ENCODE measurements around the gene DNAH17. TPM values are rescaled to one million over a fixed set of nuclear protein-coding genes. Genes with fewer than 3 reads are reported as not detected.

The DNAH17 gene
- polyA plus RNA-seq, 3 donors = 0.01 to 0.51 (median 0.11) TPM

DNA sequence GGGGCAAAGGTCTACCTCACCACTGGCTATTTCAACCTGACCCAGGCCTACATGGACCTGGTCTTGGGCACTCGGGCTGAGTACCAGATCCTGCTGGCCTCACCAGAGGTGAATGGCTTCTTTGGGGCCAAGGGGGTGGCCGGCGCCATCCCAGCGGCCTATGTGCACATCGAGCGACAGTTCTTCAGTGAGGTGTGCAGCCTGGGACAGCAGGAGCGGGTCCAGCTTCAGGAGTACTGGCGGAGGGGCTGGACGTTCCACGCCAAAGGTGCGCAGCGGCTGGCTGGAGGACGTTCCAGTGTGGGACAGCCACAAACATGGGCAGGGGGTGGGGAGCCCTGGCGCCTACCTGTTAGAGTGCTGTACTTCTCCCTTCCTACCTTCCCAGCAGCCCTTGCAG lies 173.4 kb downstream of the DNAH17 start:
- H3K9ac ChIP-seq (ENCODE audit: insufficient read depth, low read length, poor library complexity, severe bottlenecking) = no peak overlapping the region
- TF ChIP-seq, protein P1, sequence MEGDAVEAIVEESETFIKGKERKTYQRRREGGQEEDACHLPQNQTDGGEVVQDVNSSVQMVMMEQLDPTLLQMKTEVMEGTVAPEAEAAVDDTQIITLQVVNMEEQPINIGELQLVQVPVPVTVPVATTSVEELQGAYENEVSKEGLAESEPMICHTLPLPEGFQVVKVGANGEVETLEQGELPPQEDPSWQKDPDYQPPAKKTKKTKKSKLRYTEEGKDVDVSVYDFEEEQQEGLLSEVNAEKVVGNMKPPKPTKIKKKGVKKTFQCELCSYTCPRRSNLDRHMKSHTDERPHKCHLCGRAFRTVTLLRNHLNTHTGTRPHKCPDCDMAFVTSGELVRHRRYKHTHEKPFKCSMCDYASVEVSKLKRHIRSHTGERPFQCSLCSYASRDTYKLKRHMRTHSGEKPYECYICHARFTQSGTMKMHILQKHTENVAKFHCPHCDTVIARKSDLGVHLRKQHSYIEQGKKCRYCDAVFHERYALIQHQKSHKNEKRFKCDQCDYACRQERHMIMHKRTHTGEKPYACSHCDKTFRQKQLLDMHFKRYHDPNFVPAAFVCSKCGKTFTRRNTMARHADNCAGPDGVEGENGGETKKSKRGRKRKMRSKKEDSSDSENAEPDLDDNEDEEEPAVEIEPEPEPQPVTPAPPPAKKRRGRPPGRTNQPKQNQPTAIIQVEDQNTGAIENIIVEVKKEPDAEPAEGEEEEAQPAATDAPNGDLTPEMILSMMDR (IDR thresholded peaks at IDR 0.05) = no peak
- peaks cover 69% of the 10 kb centered on the region for H3K79me2 ChIP-seq (ENCODE audit: insufficient read depth, low read length)
- Mint-ChIP-seq H3K4me1 (peaks cover 28% of the 10 kb centered on the region), H3K4me3 (no peak overlapping the region), H3K27me3 (ENCODE audit: low read depth in 3 of 3) (peaks cover 0 to 2% (median 0%) of the 10 kb centered on the region in 3 donors), H3K36me3 (peaks cover 90 to 95% of the 10 kb centered on the region in 2 donors), H3K9me3 (peaks cover 0 to 2% (median 0%) of the 10 kb centered on the region in 7 donors), H3K27ac (peak overlapping the region in 4 of 7 donors; percentile 23 to 80 (median 62))
- H3K27ac ChIP-seq (ENCODE audit: low read depth in 1 of 2, low read length in 2 of 2) = no peak overlapping the region
- 94% methylated on average over 11 of the region's 14 CpGs for WGBS (ENCODE audit: insufficient coverage)
- H3K9me3 ChIP-seq (replicated peaks in 1 of 2; ENCODE audit: control insufficient read depth in 1 of 2, insufficient read depth in 1 of 2, low read length in 2 of 2) = no peaks in the 10 kb centered on the region
- H3K4me2 ChIP-seq (replicated peaks; ENCODE audit: extremely low read depth, low read length, poor library complexity, severe bottlenecking) = no peak overlapping the region
- no peak overlapping the region for H2AFZ ChIP-seq (ENCODE audit: insufficient read depth, low read depth, low read length, poor library complexity, severe bottlenecking)
- peaks cover 4 to 6% of the 10 kb centered on the region in 2 donors for H3K4me1 ChIP-seq (ENCODE audit: control insufficient read depth in 1 of 2, insufficient read depth in 2 of 2, low read length in 2 of 2)
- no peak overlapping the region for H3K4me3 ChIP-seq (replicated peaks in 1 of 3; ENCODE audit: low read depth in 2 of 3, low read length in 3 of 3)
- no peaks in the 10 kb centered on the region for H3K27me3 ChIP-seq (ENCODE audit: control insufficient read depth in 2 of 2, insufficient read depth in 2 of 2, low read length in 2 of 2)
- intact Hi-C loops (cut with micrococcal nuclease) = no loop called here
- no peak for DNase-seq
- H3K36me3 ChIP-seq (replicated peaks in 1 of 2; ENCODE audit: control insufficient read depth in 1 of 2, insufficient read depth in 2 of 2, low read length in 2 of 2) = peaks cover 90 to 99% of the 10 kb centered on the region in 2 donors
- H4K20me1 ChIP-seq (ENCODE audit: insufficient read depth, low read length) = peaks cover 89% of the 10 kb centered on the region

DNA sequence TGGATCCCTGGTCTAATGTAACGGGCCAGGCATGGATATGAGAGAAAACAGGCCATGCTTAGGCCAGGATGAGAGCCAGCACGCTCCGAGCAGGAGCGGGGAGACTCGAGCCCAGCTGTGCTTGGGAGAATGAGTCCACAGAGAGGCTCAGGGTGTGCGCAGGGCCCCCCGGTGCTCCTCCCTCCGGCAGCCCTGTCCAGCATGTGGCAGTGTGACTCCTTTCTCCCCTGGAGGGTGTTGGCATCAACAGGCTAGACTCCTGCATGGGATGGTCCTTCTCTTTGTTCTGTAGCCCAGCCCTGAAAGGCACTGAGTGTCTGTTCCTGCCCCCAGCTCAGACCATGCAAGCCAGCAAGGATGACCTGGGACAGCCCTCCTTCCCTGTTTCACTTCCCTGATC lies 175.3 kb downstream of the DNAH17 start:
- peaks cover 68% of the 10 kb centered on the region for H3K79me2 ChIP-seq (ENCODE audit: insufficient read depth, low read length)
- DNase-seq = no peak
- WGBS (ENCODE audit: insufficient coverage) = 78% methylated on average over 4 of the region's 8 CpGs
- no peak overlapping the region for H2AFZ ChIP-seq (ENCODE audit: insufficient read depth, low read depth, low read length, poor library complexity, severe bottlenecking)
- H3K9me3 Mint-ChIP-seq = peaks cover 0 to 2% (median 0%) of the 10 kb centered on the region in 7 donors
- peaks cover 88 to 95% of the 10 kb centered on the region in 2 donors for H3K36me3 Mint-ChIP-seq
- H3K27ac ChIP-seq (ENCODE audit: low read depth in 1 of 2, low read length in 2 of 2) = peak overlapping the region in 1 of 2 donors; percentile 61
- TF ChIP-seq, protein P1 (IDR thresholded peaks at IDR 0.05) = no peak
- no peaks in the 10 kb centered on the region for H3K9me3 ChIP-seq (replicated peaks in 1 of 2; ENCODE audit: control insufficient read depth in 1 of 2, insufficient read depth in 1 of 2, low read length in 2 of 2)
- no peak overlapping the region for H3K4me3 Mint-ChIP-seq
- intact Hi-C loops (cut with micrococcal nuclease) = no loop called here
- H4K20me1 ChIP-seq (ENCODE audit: insufficient read depth, low read length) = peaks cover 89% of the 10 kb centered on the region
- H3K36me3 ChIP-seq (replicated peaks in 1 of 2; ENCODE audit: control insufficient read depth in 1 of 2, insufficient read depth in 2 of 2, low read length in 2 of 2) = peaks cover 91 to 99% of the 10 kb centered on the region in 2 donors
- H3K27ac Mint-ChIP-seq = peak overlapping the region; percentile 15 to 83 (median 43)
- H3K27me3 ChIP-seq (ENCODE audit: control insufficient read depth in 2 of 2, insufficient read depth in 2 of 2, low read length in 2 of 2) = no peaks in the 10 kb centered on the region
- H3K4me3 ChIP-seq (replicated peaks in 1 of 3; ENCODE audit: low read depth in 2 of 3, low read length in 3 of 3) = no peak overlapping the region
- H3K4me1 Mint-ChIP-seq = peaks cover 17% of the 10 kb centered on the region
- peaks cover 4 to 6% of the 10 kb centered on the region in 2 donors for H3K4me1 ChIP-seq (ENCODE audit: control insufficient read depth in 1 of 2, insufficient read depth in 2 of 2, low read length in 2 of 2)
- H3K27me3 Mint-ChIP-seq (ENCODE audit: low read depth in 3 of 3) = peaks cover 0 to 2% (median 0%) of the 10 kb centered on the region in 3 donors
- no peak overlapping the region for H3K9ac ChIP-seq (ENCODE audit: insufficient read depth, low read length, poor library complexity, severe bottlenecking)
- H3K4me2 ChIP-seq (replicated peaks; ENCODE audit: extremely low read depth, low read length, poor library complexity, severe bottlenecking) = no peak overlapping the region

Data from CD14-positive monocyte (primary cell).